Measurements from ENCODE around the gene PNP. TPM values are rescaled to one million over a fixed set of nuclear protein-coding genes. Genes with fewer than 3 reads are reported as not detected.

PNP gene
- total RNA-seq, 1 donor from 2014 or later = 32.8 TPM

DNA sequence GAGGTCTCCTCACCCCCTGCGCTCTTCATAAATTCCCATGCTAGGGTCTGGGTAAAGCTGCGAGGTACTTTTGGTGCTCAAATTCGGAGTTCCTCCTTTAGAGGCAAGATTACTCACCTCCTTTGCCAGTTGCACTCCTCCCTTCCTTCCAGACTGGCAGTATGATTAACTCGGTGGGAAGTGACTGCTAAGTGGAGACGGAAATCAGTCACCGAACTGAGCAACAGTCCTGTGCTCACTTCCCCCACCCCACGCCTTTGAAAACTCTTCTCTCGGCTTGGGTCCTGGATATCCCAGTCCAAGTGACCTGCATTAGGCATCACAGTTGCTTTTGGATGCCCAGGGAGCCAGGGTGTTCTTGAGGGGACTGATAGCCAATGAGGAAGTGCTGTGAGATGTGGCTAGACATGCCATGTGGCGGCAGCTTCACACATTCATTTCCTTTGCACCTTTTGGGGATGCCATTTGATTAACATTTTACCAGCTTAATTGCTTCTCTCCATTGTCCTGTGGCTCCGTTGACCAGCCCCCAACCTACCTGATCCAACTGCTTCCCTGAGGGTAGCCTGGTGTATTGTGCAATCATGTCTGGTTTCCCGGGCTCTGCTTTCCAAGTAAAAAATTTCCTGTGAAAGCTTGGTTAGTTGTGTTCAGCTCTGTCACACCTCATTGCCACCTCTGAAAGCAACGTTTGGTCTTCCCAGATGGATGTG is 840 bp downstream of the PNP start:
- TF ChIP-seq, protein P1, sequence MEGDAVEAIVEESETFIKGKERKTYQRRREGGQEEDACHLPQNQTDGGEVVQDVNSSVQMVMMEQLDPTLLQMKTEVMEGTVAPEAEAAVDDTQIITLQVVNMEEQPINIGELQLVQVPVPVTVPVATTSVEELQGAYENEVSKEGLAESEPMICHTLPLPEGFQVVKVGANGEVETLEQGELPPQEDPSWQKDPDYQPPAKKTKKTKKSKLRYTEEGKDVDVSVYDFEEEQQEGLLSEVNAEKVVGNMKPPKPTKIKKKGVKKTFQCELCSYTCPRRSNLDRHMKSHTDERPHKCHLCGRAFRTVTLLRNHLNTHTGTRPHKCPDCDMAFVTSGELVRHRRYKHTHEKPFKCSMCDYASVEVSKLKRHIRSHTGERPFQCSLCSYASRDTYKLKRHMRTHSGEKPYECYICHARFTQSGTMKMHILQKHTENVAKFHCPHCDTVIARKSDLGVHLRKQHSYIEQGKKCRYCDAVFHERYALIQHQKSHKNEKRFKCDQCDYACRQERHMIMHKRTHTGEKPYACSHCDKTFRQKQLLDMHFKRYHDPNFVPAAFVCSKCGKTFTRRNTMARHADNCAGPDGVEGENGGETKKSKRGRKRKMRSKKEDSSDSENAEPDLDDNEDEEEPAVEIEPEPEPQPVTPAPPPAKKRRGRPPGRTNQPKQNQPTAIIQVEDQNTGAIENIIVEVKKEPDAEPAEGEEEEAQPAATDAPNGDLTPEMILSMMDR (IDR thresholded peaks at IDR 0.05) = no peak
- H3K4me3 ChIP-seq = peak overlapping the region; percentile 79
- no peaks in the 10 kb centered on the region for H3K9me3 ChIP-seq
- DNase-seq = no peak
- H3K27me3 ChIP-seq = no peaks in the 10 kb centered on the region
- peaks cover 34% of the 10 kb centered on the region for H3K36me3 ChIP-seq
- H3K4me1 ChIP-seq = peaks cover 28% of the 10 kb centered on the region
- H3K27ac ChIP-seq = peak overlapping the region; percentile 92
- intact Hi-C loops (cut with DNase I) = no loop called here
- peak; percentile 78 for ATAC-seq

DNA sequence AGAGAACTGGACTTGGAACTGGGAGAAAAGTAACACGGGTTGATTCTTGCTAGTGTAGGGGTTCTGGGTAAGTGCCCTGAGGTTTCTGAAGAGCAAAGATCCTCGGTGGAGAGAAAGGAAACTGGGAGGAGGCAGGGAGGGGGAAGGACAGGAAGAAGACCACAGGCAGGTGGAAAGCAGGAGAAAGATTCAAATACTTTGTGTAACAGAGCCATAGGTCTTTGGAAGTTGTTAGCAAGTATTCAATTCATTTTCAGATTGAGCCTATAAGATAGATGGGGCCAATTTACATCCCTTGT is 1.3 kb downstream of the PNP start:
- no peak for ATAC-seq
- peak overlapping the region; percentile 92 for H3K27ac ChIP-seq
- intact Hi-C loops (cut with DNase I) = no loop called here

DNA sequence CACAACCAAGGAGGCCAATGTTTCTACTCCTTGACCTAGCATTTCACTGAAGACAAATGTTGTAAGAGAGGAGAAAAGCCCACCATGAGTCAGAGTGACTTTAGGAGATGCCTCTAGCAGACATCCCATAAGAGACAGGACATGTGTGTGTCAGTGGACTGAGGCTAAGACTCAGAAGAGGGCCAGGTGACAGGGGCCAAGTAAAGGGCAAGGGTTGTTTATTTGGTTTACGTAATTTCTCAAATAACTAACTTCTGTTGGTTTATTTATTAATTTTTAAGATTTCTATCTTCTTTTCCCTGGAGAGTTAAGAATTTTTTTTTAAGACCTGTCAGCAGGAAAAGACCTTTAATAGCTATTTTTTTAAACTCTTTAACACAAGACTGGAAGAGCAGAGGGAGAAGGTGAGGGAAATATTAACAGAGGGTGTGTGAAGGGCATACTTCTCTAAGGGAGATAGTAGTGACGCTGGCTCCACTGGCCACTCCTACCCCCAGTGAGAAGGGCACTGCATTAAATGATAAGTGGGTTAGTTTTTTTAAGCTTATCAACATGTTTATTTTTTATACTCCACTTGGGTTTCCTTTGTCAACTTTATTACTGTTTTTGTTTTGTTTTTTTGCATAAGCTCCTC is 3.4 kb downstream of the PNP start:
- Histone ChIP-seq H3K9me3 (no peaks in the 10 kb centered on the region), H3K4me3 (no peak overlapping the region), H3K4me1 (peaks cover 42% of the 10 kb centered on the region), H3K36me3 (peaks cover 52% of the 10 kb centered on the region), H3K27ac (no peak overlapping the region), H3K27me3 (no peaks in the 10 kb centered on the region)
- intact Hi-C loops (cut with DNase I) = no loop called here
- TF ChIP-seq, protein P1 (IDR thresholded peaks at IDR 0.05) = no peak
- ATAC-seq = no peak
- no peak for DNase-seq

More for the DNA sequence above, 1.3 kb downstream of the PNP start:
- TF ChIP-seq, protein P1 (IDR thresholded peaks at IDR 0.05) = no peak
- Histone ChIP-seq H3K4me1 (peaks cover 28% of the 10 kb centered on the region), H3K36me3 (peaks cover 39% of the 10 kb centered on the region), H3K9me3 (no peaks in the 10 kb centered on the region), H3K27me3 (no peaks in the 10 kb centered on the region), H3K4me3 (peak overlapping the region; percentile 79)
- no peak for DNase-seq

DNA sequence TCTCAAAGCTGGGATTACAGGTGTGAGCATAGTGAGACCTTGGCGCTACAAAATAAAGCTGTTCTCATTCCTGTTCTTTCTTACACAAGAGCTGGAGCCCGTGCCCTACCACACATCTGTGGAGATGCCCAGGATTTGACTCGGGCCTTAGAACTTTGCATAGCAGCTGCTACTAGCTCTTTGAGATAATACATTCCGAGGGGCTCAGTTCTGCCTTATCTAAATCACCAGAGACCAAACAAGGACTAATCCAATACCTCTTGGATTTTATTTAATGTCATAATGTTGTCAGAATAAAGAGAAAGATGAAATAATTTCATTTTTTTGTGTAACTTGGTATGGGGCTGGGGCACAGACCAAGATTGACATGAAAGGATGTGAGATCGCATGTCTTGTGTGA is 7.6 kb downstream of the PNP start:
- Histone ChIP-seq H3K9me3 (no peaks in the 10 kb centered on the region), H3K4me1 (peaks cover 23% of the 10 kb centered on the region), H3K27ac (peak overlapping the region; percentile 80), H3K4me3 (no peak overlapping the region), H3K27me3 (no peaks in the 10 kb centered on the region), H3K36me3 (peaks cover 50% of the 10 kb centered on the region)
- no peak for ATAC-seq
- intact Hi-C loops (cut with DNase I) = no loop called here
- TF ChIP-seq, protein P1 (IDR thresholded peaks at IDR 0.05) = no peak
- no peak for DNase-seq

DNA sequence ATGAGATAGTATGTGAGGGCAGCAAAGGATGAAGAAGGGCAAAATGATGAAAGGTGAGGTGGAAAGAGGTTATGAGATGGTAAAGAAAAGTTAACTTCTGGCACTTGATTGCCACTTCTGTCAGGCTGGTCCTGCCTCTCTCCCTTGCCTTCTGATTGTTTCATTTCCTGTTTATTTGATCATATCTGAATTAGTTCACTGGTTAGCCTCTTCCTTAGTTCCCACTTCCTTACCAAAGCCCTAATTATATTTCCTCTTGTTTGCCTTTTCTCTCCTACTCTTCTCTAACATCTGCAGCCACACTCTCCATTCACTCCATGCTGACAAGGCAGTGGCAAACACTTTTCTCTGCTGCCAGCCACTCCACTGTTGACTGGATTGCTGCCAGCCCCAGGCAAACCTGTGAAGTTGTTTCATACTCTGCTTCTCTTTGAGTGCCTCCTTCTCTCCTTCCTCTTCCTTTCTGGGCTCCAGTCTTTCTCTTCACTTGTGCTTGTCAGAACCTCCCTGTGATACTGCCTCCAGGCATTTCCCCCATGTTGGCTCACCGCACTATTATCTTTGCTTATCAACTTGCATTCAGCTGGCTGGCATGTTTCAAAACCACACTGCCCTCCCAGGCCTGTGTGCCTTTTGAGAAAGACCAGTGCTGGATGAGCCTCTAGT is 8.1 kb downstream of the PNP start:
- Histone ChIP-seq H3K4me1 (peaks cover 20% of the 10 kb centered on the region), H3K27ac (peak overlapping the region; percentile 80), H3K9me3 (no peaks in the 10 kb centered on the region), H3K4me3 (peak overlapping the region; percentile 4), H3K27me3 (no peaks in the 10 kb centered on the region), H3K36me3 (peaks cover 44% of the 10 kb centered on the region)
- peak; percentile 81 for ATAC-seq
- DNase-seq = peak; percentile 81
- TF ChIP-seq, protein P1 (IDR thresholded peaks at IDR 0.05) = no peak
- intact Hi-C loops (cut with DNase I) = no loop called here
